ENCODE results near the gene RNF212.
"Not testable (repeated sequence)": the region's sequence is repeated elsewhere in the genome, so short reads cannot be mapped to it uniquely, and the experiment has no call there.

RNF212 gene

DNA sequence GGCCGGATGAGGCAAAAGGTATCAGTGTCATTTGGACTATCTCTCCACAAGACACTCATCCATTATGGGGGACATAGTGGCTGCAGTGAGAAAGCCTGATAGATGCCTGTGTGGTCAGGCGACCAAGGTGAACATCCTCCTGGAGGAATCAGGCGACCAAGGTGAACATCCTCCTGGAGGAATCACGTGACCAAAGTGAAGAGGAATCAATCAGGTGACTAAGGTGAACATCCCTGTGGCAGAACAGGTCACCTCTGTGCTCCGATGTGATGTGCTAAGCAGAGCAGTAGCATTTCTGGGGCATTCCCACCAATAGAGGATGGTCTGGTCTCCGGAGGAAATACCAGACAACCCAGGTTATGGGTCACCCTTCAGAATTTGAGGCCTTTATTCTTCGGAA is 44.0 kb downstream of the RNF212 start:
- no peak for DNase-seq (ENCODE audit: low read depth in 1 of 2, low spot score in 1 of 2)

DNA sequence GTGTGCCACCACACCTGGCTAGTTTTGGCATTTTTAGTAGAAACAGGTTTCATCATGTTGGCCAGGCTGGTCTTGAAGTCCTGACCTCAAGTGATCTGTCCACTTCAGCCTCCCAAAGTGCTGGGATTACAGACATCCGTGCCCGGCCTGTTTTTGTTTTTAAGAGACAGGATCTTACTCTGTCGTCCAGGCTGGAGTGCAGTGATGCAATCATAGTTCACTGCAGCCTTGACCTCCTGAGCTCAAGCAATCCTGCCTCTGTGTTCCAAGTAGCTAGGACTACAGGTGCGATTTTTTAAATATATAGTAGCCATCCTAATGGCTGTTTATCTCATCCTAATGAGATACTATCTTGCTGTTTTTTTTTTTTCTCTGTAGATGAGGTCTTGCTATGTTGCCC is 47.6 kb downstream of the RNF212 start:
- no peak for DNase-seq (ENCODE audit: low read depth in 1 of 2, low spot score in 1 of 2)

DNA sequence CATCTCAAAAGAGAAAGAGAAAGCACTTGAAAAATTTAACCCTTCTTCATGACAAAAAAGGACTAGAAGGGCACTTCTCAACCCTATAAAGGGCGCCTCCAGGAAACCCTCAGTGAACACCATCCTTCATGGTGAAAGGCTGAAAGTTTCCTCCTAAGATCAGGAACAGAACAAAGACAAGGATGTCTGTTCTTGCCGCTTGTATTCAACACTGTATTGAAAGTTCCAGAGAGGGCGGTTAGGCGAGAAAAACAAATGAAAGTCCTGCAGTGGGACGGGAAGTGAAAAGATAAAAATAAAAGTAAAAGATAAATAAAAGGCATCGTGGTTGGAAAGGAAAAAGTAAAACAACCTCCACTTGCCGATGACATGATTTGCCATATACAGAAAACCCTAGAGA is 50.9 kb downstream of the RNF212 start:
- no peak for DNase-seq (ENCODE audit: low read depth in 1 of 2, low spot score in 1 of 2)

DNA sequence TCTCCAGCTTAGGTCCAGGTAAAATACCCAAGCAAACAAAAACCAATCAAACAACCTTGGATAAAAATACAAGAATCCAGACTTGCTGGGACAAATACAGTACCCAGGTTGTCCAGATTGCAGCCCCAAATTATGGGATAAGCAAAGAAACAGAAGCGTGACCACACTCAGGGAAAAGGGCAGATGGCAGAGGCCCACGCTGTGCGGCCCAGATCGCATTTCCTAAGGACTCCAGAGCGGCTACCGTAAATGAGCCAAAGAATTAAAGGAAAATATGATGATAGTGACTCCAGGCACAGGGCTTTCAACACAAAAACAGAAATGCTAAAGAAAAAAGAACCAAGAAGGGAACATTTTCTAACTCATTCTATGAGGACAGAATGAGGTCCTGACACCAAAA is 51.6 kb downstream of the RNF212 start:
- DNase-seq (ENCODE audit: low read depth in 1 of 2, low spot score in 1 of 2): no peak

DNA sequence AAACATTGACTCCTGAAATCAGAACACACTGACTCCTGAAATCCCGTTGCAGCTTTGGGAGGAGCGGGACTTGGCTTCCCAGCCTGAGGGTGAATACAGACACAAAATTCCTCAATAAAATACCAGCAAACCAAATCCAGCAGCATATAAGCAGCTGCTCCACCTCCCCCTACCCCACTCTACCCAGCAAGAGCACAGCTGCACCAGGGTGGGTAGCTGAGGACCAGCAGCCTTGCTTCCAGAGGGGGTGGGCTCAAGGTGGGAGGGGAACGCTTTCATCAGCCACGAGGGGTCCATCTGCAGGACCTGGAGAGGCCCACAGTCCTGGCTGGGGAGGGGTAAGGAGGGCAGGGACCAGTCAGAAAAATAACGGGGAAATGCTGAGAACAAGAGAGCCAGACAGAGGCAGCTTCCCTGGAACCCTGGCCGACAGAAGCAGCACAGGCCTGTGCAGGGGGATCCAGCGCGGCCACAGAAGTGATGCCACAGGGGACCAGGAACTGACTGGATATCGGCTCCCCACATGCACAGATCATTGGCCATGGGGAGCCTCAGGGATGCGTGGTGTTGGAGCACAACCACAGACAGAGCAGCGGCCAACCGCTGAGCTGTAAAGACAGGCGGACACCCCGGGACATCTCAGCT is 52.2 kb downstream of the RNF212 start:
- no peak for DNase-seq (ENCODE audit: low read depth in 1 of 2, low spot score in 1 of 2)

DNA sequence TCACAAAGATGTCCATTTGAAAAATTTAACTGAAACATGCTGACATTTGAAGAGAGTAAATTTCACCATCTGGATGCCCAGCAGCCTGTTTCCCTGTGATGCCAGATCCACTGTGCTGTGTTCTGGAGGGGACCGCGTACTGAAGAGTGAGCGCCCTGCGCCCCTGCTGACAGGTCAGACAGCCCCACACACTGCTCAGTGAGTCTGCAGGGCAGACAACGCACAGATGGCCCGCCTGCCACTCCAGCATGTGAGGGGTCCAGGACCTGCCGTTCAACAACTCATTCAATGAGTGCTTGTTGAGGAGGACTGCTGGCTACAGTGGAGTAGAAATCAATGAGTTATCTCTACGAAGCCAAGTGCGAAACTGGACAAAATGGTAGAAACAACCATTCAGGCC is 52.7 kb downstream of the RNF212 start:
- no peak for DNase-seq (ENCODE audit: low read depth in 1 of 2, low spot score in 1 of 2)

DNA sequence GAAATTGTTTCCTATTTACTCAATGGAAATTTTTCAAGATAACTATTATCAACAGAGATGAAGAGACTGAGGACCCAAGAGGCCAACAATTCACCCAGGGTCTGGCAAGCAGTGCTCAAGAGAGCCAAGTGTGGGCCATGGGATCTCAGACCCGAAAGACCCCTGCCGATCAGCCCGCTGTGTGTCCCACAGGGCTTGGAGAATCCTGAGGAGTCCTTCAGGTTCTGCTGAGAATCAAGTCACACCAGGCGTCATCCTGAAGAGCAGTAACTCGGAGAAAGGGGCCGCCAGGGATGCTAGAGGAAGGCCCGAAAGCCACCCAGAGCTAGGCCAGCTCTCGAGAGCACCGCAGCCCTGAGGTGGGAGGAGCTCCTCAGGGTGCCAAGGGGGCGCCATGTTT is 53.2 kb downstream of the RNF212 start:
- DNase-seq (ENCODE audit: low read depth in 1 of 2, low spot score in 1 of 2): no peak

DNA sequence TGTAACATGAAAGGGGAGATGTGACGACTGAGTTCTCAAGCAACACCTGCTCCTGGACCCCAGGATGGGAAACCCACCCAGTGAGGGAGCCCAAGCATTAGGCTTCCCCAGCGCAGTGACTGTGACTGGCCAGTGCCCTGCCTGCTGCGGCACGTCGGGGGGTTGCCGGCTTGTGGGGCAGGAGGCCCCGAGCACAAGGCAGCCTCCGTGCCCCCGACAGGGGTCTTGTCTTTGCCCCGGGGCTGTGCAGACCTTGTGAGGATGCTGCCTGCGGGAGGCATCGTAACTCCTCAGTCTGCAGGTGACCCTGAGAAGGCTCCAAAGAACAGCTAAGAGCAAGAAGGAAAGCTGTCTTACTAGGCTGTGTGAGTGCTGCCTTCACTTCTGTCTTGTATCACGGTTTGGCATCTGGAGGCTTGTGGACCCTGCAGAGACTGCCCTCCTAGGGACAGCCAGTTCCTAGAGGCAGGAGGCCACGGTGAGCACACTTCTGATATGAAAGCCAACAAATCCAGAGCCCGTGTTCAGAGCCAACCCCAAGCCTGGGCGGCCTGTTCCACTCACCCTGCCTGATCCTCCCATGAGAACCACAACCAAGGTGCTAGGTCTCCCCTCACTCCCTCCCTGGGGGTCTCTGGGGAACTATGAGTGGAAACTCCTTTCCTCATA is 54.2 kb downstream of the RNF212 start:
- DNase-seq (ENCODE audit: low read depth in 1 of 2, low spot score in 1 of 2): no peak

DNA sequence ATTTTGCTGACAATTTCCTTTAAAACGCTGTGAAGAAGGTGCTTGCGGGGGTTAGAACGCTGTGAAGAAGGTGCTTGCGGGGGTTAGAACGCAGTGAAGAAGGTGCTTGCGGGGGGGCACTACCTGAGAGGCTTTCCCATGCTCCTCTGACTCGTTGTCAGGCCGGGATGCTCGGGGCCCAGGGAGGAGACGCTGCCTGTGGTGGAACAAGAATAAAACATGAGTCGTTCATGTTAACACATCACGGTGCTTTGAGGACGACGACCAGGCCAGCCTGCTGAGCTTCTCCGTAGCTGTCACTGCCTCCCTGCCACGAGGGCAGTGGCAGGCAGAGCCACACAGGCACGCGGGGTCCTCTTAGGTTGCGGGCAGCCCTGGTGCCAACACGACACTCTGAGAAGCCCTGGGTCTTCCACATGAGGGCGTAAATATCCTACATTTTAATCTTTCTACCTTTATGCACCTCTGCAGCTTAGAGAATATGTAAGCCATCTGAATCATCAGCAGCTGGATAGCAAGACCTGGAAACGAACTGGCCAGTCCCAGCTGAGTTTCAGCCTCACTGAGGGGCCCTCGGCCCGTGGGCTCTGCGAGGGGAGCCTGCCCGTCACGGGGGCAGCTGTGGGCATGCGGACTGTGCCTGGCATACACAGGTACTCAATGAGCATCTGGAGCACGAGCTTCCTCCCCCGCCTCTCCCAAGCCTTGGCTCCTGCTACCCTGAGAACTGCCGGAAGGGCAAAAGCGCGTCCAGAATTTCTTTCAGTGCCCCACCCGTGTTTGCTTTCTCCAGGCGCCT is 55.0 kb downstream of the RNF212 start:
- no peak for DNase-seq (ENCODE audit: low read depth in 1 of 2, low spot score in 1 of 2)

DNA sequence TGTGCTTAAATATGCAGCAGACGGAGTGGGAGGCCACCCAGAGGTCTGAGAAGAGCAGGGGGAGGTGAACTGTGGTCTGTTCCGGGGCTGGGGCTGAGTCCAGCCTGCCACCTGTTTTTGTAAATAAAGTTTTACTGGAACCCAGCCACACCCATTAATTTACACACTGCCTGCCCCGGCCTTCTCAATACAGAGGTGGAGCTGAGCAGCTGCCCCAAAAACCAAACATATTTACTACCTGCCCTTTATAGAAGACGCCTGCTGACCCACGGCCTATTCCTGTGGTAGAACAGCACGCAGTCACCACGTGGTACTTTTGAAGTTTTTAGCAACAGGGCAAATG is 56.0 kb downstream of the RNF212 start:
- DNase-seq (ENCODE audit: low read depth in 1 of 2, low spot score in 1 of 2): no peak

DNA sequence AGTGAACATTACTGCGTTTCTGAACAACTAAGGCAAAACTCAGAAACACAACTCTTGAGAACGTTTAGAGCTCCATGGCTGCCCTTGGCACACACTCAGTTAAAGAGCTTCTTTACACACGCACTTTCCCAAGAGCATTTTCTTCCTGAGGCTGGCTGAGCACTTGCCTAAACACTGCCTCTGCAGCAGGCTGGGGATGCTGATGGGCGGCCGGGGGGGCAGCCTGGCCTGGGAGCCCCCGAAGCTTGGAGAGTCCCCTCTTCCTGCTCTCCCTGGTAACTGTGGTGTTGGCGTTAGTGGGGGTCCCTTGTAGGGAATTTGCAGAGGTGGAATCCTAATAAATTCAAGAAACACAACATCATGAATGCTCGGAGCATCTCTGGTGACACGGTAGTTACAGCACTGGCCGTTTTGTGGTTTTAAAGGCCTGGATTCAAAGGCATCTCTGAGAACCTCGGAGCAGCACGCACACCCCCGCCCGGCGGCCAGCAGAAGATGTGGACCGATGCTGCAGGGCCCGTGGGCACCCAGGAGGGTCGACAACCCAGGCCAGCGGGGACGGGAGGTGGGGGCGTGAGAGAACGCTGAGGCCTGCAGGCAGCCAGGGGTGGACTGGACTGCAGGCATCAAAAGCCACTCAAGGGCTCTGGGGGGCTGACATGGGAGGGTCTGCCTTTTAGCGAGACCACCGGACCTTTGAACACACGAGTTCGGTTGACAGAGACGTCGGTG is 56.5 kb downstream of the RNF212 start:
- DNase-seq (ENCODE audit: low read depth in 1 of 2, low spot score in 1 of 2): no peak

DNA sequence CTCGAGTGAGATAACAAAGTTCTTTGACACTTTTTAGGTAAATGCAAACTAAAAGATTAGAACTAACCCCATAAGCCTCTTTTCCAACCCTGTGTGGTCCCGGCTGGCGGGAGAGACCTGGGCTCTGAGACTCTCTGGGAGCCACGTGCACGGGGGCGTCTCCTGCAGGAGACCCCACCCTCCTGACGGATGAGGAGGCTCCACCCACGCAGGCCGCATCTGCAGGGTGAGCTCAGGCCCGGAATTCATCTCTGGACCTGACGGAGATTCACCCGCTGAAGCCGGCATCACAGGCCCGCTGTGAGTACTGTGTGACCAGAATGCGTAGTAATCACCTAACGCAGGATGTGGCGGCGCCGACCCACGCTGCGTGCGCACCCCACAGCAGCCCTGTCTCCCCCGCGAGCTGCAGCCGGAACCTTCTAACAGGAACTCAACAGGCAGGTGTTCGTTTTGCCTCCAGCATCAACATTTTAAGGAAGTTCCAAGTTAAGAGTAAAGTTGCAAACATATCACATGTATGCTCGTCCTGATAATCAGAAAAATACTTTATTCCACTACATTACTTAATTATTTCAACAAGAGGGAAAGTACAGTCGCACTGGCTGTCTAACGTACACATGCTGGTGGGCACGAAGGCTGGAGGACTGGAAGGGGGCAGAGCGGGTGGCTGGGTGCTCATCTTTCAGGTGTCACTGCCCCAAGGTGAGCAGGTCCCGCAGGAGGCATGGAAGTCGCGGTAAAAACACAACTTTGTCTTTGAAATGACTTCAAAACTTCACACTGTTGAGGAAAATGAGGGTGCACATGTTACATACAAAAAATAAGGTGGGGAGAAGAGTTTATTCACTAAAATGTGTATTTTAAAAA is 57.4 kb downstream of the RNF212 start:
- DNase-seq (ENCODE audit: low read depth in 1 of 2, low spot score in 1 of 2): peak; percentile 64 to 72

DNA sequence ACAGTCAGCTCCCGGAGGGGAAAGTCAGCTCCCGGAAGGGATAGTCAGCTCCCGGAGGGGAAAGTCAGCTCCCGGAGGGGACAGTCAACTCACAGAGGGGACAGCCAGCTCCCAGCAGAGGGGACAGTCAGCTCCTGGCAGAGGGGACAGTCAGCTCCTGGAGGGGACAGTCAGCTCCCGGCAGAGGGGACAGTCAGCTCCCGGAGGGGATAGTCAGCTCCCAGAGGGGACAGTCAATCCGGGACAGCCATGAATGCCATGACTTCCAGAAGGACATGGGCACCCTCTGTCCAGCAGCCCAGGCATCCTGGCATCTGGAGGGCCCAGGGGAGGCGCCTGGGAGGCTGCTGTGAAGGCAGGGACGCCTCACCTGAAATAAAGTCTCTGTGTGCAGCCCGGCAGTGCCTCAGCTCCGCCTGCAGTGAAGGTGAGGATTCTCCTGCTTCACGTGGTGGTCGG is 58.1 kb downstream of the RNF212 start:
- not testable (repeated sequence) for DNase-seq (ENCODE audit: low read depth in 1 of 2, low spot score in 1 of 2)

DNA sequence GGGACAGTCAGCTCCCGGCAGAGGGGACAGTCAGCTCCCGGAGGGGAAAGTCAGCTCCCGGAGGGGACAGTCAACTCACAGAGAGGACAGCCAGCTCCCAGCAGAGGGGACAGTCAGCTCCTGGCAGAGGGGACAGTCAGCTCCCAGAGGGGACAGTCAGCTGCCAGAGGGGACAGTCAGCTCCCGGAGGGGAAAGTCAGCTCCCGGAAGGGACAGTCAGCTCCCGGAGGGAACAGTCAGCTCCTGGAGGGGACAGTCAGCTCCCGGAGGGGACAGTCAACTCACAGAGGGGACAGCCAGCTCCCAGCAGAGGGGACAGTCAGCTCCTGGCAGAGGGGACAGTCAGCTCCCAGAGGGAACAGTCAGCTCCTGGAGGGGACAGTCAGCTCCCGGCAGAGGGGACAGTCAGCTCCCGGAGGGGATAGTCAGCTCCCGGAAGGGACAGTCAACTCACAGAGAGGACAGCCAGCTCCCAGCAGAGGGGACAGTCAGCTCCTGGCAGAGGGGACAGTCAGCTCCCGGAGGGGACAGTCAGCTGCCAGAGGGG is 58.6 kb downstream of the RNF212 start:
- not testable (repeated sequence) for DNase-seq (ENCODE audit: low read depth in 1 of 2, low spot score in 1 of 2)

DNA sequence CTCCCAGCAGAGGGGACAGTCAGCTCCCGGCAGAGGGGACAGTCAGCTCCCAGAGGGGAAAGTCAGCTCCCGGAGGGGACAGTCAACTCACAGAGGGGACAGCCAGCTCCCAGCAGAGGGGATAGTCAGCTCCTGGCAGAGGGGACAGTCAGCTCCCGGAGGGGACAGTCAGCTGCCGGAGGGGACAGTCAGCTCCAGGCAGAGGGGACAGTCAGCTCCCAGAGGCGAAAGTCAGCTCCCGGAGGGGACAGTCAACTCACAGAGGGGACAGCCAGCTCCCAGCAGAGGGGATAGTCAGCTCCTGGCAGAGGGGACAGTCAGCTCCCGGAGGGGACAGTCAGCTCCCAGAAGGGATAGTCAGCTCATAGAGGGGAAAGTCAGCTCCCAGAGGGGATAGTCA is 59.5 kb downstream of the RNF212 start:
- DNase-seq (ENCODE audit: low read depth in 1 of 2, low spot score in 1 of 2): not testable (repeated sequence)

DNA sequence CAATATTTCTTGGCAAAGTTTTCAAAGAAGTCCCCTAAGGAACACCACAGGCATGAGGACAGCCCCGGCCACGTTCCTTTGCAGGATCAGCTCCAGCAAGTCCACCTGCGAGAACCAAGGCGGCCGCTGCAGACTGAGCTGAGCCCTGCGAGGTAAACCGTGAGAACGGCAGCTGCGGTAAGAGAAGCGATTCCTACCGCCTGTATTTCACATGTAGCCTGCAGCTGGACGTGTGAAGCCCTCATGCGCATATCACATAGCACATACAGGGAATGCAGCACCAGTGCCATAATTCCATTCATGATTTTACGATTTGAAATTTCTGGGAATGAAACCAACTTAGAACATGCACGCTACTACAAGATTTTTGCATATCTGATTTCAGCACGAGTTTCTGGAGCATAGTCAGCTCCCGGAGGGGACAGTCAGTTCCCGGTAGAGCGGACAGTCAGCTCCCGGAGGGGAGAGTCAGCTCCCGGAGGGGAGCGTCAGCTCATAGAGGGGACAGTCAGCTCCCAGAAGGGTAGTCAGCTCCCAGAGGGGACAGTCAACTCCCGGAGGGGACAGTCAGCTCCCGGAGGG is 60.2 kb downstream of the RNF212 start:
- no peak for DNase-seq (ENCODE audit: low read depth in 1 of 2, low spot score in 1 of 2)

DNA sequence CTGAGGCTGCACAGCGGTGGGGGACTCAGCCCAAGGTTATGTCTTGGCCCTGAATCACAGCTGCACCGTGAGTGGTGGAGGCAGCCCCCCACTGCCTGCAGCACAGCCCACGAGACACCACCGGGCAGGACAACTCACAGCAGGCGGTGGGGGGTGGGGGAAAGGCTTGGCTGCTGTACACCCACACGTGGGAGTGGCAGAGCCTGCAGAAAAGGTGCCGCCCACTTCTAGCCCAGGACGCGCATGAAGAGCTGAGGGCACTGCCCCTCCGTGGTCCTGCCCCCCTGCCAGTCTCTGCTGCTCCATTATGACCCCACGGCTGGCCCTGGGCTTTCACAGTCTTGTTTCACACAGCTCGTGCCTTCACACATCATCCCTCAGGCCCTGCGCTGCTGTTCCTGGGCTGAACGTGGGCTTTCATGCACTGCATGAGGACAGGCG is 61.1 kb downstream of the RNF212 start:
- no peak for DNase-seq (ENCODE audit: low read depth in 1 of 2, low spot score in 1 of 2)

DNA sequence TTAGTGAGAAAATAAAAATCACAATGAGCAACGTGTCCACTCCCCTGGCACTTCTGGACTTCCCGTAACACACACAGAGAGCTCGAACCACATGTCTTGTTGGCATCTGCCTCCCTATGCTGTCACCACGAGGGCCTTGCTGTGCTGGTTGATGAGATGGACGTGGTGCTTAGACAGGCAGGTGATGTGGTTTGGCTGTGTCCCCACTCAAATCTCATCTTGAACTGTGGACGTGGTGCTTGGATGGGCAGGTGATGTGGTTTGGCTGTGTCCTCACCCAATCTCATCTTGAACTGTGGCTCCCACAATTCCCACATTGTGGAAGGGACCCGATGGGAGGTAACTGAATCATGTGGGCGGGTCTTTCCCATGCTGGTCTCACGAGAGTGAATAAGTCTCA is 61.9 kb downstream of the RNF212 start:
- DNase-seq (ENCODE audit: low read depth in 1 of 2, low spot score in 1 of 2): no peak

DNA sequence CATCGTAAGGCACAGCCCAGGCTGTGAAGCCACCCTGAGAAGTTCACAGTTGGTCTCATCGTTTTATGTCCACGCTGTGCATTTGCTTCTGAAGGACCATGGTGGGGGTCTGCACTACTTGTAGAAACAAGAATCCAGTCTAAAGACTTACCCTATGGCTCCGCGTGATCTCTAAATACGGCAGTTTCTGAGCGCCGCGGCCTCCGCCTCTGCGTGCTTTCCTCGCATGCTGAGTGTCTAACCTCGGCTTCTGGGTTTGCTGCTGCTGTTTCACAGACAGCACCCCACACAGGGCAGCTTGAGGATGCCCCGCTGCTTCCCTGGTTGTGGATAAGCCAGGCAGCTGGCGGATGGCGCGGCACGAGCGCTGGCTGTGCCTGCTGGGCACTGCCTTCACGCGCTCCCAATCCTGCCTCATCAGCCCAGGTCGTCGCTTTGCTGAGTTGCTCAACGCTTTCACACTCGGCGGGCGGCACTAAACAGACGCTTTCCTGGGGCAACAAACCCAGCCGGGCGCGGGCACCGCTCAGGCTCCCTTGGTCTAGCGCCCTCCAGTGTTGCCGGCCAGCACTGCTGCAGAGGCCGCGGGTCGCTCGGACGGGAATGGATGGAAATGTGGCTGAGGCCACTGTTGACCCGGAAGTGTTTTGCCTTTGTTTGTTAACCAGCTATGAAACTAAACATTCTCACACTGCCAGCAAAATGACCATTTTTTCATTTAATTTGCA is 62.7 kb downstream of the RNF212 start:
- no peak for DNase-seq (ENCODE audit: low read depth in 1 of 2, low spot score in 1 of 2)

DNA sequence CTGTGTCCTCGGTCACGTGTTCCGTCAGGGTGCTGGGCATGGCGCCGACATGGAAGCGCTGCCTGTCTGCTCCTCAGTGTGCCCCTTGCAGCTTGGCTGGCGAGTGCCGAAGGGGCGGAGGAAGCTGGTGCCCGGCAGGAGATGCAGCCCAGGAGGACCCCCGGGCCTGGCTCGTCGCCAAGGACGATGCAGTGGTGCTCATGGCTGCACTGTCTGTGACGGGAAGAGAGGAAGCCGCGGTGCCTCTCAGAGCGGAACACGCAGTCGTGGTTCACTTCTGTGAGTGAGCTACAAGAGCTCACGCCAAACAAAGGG is 63.8 kb downstream of the RNF212 start:
- no peak for DNase-seq (ENCODE audit: low read depth in 1 of 2, low spot score in 1 of 2)
